Fibroblast of skin of abdomen (primary cell): Measurements from ENCODE around the gene PFN1.
"Not testable (repeated sequence)": the region's sequence is repeated elsewhere in the genome, so short reads cannot be mapped to it uniquely, and the experiment has no call there.

Source experiments
- DNase-seq: peaks from one replicate; pipeline ENCODE4 v3.0.0-alpha.2; 2013

The PFN1 gene

DNA sequence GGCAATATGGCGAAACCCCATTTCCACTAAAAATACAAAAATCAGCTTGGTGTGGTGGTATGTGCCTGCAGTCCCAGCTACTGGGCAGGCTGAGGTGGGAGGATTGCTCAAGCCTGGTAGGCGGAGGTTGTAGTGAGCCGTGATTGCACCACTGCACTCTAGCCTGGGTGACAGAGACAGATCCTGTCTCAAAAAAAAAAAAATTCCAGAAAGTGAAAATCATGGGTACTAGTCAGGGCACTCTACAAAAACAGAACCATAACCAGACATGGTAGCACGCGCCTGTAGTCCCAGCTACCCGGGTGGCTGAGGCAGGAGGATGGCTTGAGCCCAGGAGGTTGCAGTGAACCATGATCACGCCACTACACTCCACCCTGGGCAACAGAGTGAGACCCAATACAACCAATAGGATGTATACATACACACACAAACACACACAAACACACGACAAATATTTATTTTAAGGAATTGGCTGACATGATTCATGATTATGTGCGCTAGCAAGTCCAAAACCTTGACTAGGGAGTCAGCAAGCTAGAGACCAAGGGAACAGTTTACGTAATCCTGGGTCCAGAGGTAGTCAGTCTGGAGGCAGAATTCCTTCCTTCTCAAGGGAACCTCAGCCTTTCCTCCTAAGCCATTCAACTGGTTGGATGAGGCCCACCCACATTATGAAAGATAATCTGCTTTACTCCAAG lies 27.8 kb downstream of the PFN1 start:
- DNase-seq = no peak

DNA sequence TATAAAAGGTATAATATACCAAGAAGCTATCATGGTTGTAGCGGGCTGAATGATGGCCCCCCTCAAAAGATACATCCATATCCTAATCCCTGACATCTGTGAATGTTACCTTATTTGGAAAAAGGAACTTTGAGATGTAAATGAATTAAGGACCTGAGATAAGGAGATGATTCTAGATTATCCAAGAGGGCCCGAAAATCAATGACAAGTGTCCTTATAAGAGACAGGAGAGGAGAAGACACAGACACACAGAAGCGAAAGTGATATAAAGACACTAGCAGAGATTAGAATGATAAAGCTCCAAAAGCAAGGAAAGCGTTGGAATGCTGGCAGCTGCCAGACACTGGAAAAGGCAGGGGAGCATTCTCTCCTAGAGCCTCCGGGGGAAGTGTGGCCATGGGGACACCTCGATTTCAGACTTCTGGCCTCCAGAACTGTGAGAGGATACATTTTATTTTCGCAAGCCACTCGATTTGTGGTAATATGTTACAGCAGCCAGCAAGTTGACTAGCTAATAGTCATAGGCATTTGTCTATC lies 28.8 kb downstream of the PFN1 start:
- no peak for DNase-seq

GRCh38 chr17:4914551-4914950 lies 33.8 kb downstream of the PFN1 start:
- DNase-seq = not testable (repeated sequence)

- DNase-seq = no peak
Observed at GRCh38 chr17:4913994-4914393, 34.3 kb downstream of the PFN1 start.

DNA sequence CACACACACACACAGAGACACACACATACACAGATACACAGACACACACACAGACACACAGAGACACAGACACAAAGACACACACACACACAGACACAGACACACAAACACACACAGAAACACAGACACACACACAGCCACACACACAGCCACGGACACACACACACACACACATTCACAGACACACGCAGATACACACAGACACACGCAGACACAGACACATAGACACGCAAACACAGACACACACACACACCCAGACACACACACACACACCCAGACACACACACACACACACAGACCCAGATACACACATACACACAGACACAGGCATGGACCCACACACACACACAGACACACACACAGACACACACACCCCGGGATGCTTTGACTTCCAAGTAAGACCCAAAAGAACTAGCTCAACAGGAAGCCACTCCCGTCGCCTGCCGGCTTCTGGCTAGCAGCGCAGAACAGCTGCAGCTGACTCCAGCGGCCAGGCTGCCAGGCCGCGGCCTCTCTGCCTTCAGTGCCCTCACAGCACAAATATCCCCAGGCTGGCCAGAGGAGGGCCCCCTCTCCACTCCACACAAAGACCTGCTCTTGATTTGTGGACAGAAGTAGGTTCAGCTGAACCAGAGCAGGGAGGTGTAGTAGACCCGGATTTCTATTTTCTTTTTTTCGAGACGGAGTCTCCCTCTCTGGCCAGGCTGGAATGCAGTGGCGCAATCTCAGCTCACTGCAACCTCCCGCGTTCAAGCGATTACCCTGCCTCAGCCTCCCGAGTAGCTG lies 39.4 kb downstream of the PFN1 start:
- DNase-seq = peak; percentile 89

GRCh38 chr17:4908301-4908700 lies 40.0 kb downstream of the PFN1 start:
- DNase-seq = no peak

- DNase-seq = not testable (repeated sequence)
Observed at GRCh38 chr17:4906642-4907041, 41.7 kb downstream of the PFN1 start.

GRCh38 chr17:4903051-4903818 lies 45.1 kb downstream of the PFN1 start, which contains the start of gene CHRNE:
TSS of gene CHRNE (minus strand) at chr17:4903098. CDS start at chr17:4903063, 35 bp downstream.
- peak; percentile 63 for DNase-seq

DNA sequence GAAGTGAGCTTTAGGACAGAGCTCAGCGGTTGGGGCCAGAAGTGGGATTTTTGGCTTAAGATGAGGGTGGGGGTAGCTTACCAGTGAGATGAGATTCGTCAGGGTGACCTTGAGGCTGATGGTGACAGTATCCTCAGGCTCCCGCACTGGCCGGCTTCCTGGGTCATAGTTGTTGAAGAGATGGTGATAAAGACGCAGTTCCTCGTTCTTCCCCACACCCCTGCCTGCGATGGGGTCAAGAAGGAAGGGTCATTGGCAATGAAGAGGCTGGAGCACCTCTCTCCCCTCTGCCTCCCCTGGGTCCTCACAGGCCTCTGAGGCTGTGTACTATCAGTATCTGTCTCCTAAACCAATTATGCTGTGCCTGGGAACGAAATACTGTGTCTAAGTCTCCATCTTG lies 45.8 kb downstream of the PFN1 start:
- no peak for DNase-seq

DNA sequence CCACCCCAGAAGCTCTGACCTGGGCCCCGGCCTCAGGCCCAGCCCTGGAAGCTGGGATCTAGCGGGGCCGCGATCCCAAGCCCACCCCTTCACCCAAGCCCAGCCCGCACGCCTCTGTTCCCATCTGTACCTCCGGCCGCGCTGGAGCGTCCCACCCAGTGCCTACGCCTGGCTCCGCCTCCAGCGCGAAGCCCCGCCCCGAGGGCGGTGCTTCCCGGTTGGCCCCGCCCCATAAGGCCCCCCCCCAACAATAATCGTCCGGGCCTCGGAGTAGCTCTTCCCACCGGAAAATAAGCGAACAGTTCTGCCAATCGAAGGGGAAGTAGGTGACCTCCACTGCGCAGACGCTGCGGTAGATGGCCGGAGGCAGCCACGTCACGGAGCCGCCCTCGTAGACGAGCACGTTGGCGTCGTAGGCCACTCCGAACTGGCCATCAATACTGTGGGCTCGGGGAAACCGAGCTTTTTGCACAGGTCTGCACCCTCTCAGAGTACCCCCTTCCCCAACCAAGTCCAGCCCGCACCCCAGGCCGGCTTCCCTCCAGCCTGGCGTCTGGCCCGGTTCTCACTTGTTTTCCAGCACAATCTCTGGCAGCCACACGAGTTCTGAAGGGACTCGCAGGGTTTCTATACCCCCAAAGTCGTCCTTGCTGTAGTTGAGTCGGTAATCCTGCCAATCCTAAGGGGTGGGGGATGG lies 46.5 kb downstream of the PFN1 start:
- DNase-seq = no peak

- no peak for DNase-seq
Observed at GRCh38 chr17:4901108-4901647, 47.2 kb downstream of the PFN1 start.

DNA sequence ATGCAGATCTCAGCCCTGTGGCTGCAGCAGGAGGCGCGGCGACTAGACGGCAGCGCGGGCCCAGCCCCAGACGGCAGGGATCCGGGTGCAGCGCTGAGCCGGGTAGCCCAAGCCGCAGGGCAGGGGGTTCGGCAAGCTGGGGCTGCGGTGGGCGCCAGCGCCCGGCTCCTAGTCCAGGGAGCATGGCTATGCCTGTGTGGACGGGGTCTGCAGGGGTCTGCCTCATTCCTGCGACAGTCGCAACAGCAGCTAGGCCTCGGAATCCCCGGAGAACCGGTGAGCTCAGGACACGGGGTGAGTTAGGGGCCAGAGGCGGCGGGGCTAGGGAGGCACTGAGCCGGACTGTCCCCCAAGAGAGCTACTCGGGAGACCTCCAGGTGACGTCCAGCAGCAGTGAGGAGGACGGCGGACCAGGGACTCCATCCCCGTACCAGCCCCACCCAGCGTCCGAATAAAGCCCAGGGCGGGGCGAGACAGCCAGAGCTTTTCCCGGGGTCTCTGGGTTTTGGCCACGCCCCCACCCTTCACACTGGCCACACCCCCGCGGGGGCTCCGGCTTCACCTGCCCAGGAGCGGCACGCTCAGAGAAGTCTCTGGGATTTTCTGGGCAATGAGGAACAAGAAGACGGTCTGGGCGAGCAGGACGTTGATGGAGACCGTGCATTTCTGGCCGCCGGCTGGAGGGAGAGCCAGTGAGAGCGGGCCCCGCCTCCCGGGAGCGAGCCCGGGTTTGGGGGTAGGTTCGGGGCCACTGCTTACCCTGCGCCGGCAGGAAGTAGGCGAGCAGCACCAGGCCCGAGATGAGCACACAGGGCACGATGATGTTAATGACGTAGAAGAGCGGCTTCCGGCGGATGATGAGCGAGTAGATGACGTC lies 47.9 kb downstream of the PFN1 start:
- no peak for DNase-seq

DNA sequence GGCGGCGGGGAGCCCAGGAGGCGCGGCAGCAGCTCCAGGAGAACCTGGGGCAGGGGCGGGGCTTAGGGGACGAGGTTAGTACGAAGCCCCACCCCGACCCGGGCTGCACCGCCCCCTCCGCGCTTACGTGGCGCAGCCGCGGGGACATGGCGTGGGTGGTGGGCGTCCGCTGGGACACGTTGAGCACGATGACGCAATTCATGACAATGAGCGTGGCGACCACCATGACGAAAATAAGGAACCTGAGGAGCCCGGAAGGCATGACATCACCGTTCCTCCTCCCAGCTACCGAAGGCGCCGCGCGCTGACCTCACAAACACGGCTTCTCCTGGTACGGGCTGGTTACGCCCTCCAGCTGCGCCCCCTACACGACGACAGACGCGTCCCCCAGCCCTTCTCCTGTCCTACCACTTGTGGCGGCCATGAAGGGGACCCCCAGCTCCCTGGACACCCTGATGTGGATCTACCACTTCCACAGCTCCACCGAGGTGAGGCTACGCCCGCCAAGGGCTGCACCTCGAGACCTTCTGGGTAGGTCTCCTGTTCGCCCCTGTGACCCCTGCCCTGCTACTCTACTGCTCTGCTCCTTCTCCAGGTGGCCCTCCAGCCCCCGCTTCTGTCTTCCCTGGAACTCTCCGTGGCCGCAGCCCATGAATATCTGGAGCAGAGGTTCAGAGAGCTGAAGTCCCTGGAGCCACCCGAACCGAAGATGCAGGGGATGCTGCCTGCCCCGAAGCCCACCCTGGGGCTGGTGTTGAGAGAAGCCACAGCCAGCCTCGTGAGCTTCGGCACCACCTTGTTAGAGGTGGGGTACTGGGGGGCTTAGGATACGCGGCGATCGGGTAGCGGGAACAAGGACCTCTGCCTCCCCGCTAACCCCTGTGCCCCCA lies 48.7 kb downstream of the PFN1 start, which contains the start of gene C17orf107:
C17orf107 (plus strand) TSS at position 196 of the 890 bp plus-strand sequence; CDS start at position 423, 227 bp downstream.
- DNase-seq = peak; percentile 79

DNA sequence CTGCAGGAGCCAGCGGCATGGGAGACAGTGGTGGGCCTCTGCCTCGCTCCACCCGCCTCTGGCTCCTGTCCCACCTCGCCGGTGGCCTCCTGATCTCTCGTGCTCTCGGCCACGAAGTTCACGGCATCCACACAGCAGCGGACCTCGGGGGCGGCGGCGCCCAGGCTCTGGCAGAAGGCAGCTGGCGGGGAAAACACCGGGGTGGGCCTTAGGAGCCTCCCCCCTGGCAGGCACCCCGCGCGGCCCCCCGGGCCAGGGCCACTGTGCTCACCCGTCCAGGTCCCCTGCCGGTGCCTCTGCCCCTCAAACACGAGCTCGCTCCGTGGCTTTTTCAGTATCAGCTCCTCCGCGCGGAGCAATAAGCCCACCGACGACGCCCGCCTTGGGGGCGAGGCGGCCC lies 49.4 kb downstream of the PFN1 start:
- no peak for DNase-seq

DNA sequence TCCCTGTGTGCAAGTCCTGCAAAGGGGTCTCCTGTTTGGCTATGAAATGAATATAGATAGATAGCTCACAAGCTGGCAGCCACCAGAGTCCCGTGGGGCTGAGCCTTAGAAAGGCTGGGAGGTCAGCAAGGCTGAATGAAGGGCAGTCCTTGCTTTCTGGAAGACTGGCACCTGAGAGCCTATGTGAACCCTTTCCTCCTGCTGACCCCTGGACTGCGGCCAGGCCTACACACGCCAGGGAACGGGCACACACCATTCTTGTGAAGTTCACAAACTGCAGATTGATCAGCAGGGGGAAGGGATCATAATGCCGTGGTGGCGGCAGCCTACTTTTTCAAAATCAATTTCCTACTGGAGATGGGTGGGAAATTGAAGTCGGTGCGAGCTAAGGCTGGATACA lies 50.0 kb downstream of the PFN1 start:
- DNase-seq = no peak

DNA sequence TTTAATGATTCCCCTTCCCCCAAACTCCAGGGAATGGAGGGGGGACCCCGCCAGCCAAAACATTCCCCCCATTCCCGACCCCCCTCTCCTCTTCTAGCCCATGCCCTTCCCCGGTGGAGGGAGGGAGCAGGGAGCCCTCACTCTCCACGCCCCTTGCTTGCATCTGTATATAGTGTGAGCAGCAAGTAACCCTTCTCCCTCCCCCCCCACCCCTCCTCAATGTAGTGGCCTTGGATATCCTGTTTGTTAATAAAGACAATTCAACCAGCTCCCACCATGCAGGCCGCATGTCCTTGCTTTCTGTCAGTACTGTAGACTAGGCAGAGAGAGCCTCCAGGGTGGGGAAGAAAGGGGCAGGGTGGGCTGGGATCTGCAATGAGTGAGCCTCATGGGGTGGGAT lies 50.5 kb downstream of the PFN1 start:
- DNase-seq = no peak

- no peak for DNase-seq
Observed at GRCh38 chr17:4897198-4897687, 51.1 kb downstream of the PFN1 start.

DNA sequence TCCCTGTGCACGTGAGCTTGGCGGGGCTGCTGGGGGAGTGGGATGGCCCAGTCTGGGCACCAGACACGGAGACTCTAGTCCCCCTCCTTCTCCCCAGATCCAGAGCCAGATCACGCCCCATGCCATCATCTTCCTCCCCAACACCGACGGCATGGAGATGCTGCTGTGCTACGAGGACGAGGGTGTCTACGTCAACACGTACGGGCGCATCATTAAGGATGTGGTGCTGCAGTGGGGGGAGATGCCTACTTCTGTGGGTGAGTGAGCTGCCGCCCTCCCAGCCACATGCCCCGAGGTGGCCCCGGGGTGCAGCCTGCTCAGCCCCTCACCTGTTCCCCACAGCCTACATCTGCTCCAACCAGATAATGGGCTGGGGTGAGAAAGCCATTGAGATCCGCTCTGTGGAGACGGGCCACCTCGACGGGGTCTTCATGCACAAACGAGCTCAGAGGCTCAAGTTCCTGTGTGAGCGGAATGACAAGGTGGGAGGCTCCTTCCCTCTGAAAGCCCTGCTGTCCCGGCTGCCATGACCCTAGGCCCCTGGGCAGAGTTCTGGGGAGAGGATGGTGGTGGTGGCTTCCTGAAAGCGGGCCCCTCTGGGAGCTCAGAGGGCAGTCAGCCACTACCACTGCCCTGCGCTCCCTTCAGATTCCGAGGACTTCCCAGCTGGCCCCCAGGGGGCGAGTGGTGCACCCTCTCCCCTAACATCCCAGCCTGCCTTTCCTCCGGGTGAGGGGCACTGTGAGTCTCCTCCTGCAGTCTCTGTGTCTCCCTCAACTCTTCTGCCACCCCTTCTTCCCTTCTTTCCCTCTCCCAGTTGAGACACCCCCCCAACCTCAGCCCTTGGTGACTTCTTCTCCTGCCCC lies 51.8 kb downstream of the PFN1 start:
- no peak for DNase-seq
